Erythroblast (primary cell): ENCODE results near the gene ATRIP.

Experiments used
- GATA1 ChIP-seq: IDR thresholded peaks from 2 replicates; pipeline ENCODE4 v1.6.1; 2011; ENCODE audit warnings: low read depth, mild to moderate bottlenecking, control low read depth, low read length, moderate library complexity
- POLR2A ChIP-seq: IDR thresholded peaks from 2 replicates; pipeline ENCODE4 v1.6.1; 2011; ENCODE audit warnings: mild to moderate bottlenecking, low read length

DNA sequence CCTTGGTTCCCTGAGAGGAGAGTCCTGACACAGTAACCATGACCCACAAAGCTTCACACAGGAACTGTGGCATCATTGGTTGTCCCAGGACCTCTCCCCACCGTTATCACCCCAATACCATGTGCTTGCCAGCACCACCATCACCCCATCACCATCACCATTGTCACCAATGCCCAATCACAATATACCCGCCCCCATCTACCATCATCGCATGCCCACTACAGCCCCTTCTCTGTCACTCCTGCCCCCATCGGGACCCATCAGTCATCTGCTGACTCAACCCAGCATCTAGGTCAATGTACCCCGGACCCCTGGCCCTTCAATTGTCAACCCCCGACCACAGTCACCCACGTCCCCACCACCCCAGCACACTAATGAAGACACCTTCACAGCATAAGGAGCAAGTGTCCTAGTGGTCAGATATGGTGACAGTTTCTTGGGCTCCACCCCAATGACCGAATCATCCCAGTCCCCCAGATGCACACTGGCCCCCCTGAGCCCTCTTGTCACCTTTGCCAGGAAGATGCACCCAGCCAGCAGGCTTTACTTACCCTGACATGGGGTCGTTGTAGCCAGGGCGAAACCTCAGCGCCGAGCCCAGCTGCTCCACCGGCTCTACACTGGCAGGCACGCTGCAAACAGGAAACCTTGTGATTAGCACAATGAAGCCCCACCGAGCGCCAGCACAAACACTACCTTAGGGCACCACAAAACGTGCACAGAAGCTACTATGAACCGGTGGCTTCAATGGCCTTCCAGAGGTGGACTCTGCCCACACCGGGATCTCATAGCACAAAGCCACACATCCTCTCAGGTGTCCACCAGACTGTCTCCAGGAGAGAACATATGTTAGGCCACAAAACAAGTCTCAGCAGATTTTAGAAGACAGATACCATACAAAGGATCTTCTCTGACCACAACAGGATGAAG is 32.4 kb downstream of the ATRIP start:
- no peak for TF ChIP-seq POLR2A
- TF ChIP-seq GATA1, result no peak
